HepG2 (cell line): ENCODE results near the gene AXIN1. TPM values are rescaled to one million over a fixed set of nuclear protein-coding genes. Genes with fewer than 3 reads are reported as not detected.

Experiments used
- ATAC-seq: fragments of 200-7000 bp; cut with Tn5 transposase; 3 replicates; pipeline ENCODE4 v1.9.1; 2020; ENCODE audit warnings: mild to moderate bottlenecking, moderate library complexity
- BruUV-seq: library from RNA; stranded (reverse); fragments of 400-500 nt; replicated peaks from 2 replicates; lab custom pipeline; 2021; lab: Mats Ljungman, UMichigan
- CTCF ChIA-PET: fragments of 300-600 bp; formaldehyde crosslinking; extraction: SDS; loops from one replicate; lab custom pipeline; 2021; ENCODE audit warnings: low total read pairs, inconsistent platforms, low intra/inter-chr PET ratio; lab: Yijun Ruan, JAX
- POLR2A ChIA-PET: fragments of 350-600 bp; sonication (Branson Sonifier 250); formaldehyde crosslinking; loops from one replicate; lab custom pipeline; 2020; ENCODE audit warnings: antibody characterized with exemption, inconsistent platforms; lab: Yijun Ruan, JAX
- DNase-seq: peaks from one replicate; pipeline ENCODE4 v3.0.0-alpha.2; 2015; ENCODE audit warnings: low spot score
- FAIRE-seq: peaks from 3 replicates; lab custom pipeline; 2011; peaks lifted over from hg19 to GRCh38; lab: Jason Lieb, UNC
- H2AFZ ChIP-seq: one replicate; pipeline ENCODE4 v1.6.1; 2011; ENCODE audit warnings: low read length, inconsistent platforms
- H3K27ac ChIP-seq: fragments of 300-600 bp; 3 replicates; pipeline ENCODE4 v1.8.0; 2011; ENCODE audit warnings: mixed run types, mild to moderate bottlenecking, mixed read lengths, low read length, inconsistent platforms; ENCODE audit not compliant: insufficient read depth; ENCODE audit errors: extremely low read length
- H3K27me3 ChIP-seq, 2 experiments: fragments of 200-600 bp in 1 of 2; 2 replicates in 1 of 2; 3 replicates in 1 of 2; pipeline versions ENCODE4 v1.6.0 to v1.8.0; 2011; ENCODE audit warnings: low read length in 2 of 2, mild to moderate bottlenecking in 2 of 2, moderate library complexity in 2 of 2, inconsistent platforms in 1 of 2; ENCODE audit not compliant: insufficient read depth in 2 of 2, control insufficient read depth in 1 of 2
- H3K36me3 ChIP-seq, 2 experiments: fragments of 200-600 bp in 1 of 2; replicated peaks in 1 of 2; 2 replicates in 1 of 2; 3 replicates in 1 of 2; pipeline versions ENCODE4 v1.5.1 to v1.8.0; 2011; ENCODE audit warnings: low read length in 2 of 2, inconsistent platforms in 1 of 2; ENCODE audit not compliant: insufficient read depth in 2 of 2, control insufficient read depth in 1 of 2
- H3K4me1 ChIP-seq: 2 replicates; pipeline ENCODE4 v1.5.1; 2012; ENCODE audit warnings: low read length, inconsistent platforms; ENCODE audit not compliant: insufficient read depth
- H3K4me2 ChIP-seq: 2 replicates; pipeline ENCODE4 v1.6.0; 2011; ENCODE audit warnings: low read depth, low read length, inconsistent platforms
- H3K4me3 ChIP-seq, 3 experiments: fragments of 200-600 bp in 1 of 3; sonication (generic), shearing (Covaris generic) in 1 of 3; replicated peaks in 1 of 3; 2 replicates each; pipeline ENCODE4 v1.5.1; 2011 to 2016; ENCODE audit warnings: low read length in 3 of 3, inconsistent platforms in 2 of 3, low read depth in 2 of 3, mild to moderate bottlenecking in 2 of 3, control low read depth in 1 of 3, mixed read lengths in 1 of 3; ENCODE audit not compliant: insufficient read depth in 1 of 3
- H3K79me2 ChIP-seq: one replicate; pipeline ENCODE4 v1.6.1; 2011; ENCODE audit warnings: low read length, inconsistent platforms; ENCODE audit not compliant: insufficient read depth
- H3K9ac ChIP-seq: 2 replicates; pipeline ENCODE4 v1.6.0; 2011; ENCODE audit warnings: mild to moderate bottlenecking, low read depth, low read length, inconsistent platforms; ENCODE audit not compliant: insufficient read depth
- H3K9me3 ChIP-seq: 2 replicates; pipeline ENCODE4 v1.5.1; 2012; ENCODE audit warnings: mild to moderate bottlenecking, low read length
- H4K20me1 ChIP-seq: 2 replicates; pipeline ENCODE4 v1.6.0; 2011; ENCODE audit warnings: inconsistent platforms, mild to moderate bottlenecking, low read length, moderate library complexity; ENCODE audit not compliant: insufficient read depth
- JUNB ChIP-seq: sonication (generic); formaldehyde crosslinking; IDR thresholded peaks from 2 replicates; pipeline ENCODE4 v1.8.0; 2022; ENCODE audit warnings: missing genetic modification reagents, mild to moderate bottlenecking, borderline replicate concordance
- KDM3A ChIP-seq: IDR thresholded peaks from 2 replicates; pipeline ENCODE4 v1.6.1; 2018; ENCODE audit warnings: low read depth, missing compliant biosample characterization
- MYPOP ChIP-seq: sonication (generic); formaldehyde crosslinking; IDR thresholded peaks from 2 replicates; pipeline ENCODE4 v1.8.1; 2023; ENCODE audit warnings: mild to moderate bottlenecking, moderate library complexity, missing genetic modification reagents
- NFRKB ChIP-seq: fragments of 450-650 bp; IDR thresholded peaks from 2 replicates; pipeline ENCODE4 v1.6.1; 2017
- SATB2 ChIP-seq: sonication (generic); formaldehyde crosslinking; IDR thresholded peaks from 2 replicates; pipeline ENCODE4 v1.5.0; 2020; ENCODE audit warnings: missing genetic modification reagents
- SNAI1 ChIP-seq: sonication (generic); formaldehyde crosslinking; IDR thresholded peaks from 2 replicates; pipeline ENCODE4 v1.5.0; 2020; ENCODE audit warnings: mild to moderate bottlenecking, missing genetic modification reagents, borderline replicate concordance
- TRIM22 ChIP-seq: fragments of 450-650 bp; IDR thresholded peaks from 2 replicates; pipeline ENCODE4 v1.6.1; 2017
- ZBTB26 ChIP-seq: IDR thresholded peaks from 2 replicates; pipeline ENCODE4 v1.6.1; 2016; ENCODE audit warnings: missing compliant biosample characterization, missing genetic modification reagents, borderline replicate concordance
- ZBTB38 ChIP-seq: sonication (generic); formaldehyde crosslinking; IDR thresholded peaks from 2 replicates; pipeline ENCODE4 v1.5.1; 2020; ENCODE audit warnings: mild to moderate bottlenecking, missing genetic modification reagents
- ZFP62 ChIP-seq: sonication (generic); formaldehyde crosslinking; IDR thresholded peaks from 2 replicates; pipeline ENCODE4 v1.4.0; 2020; ENCODE audit warnings: missing genetic modification reagents
- ZHX1 ChIP-seq: sonication (generic); formaldehyde crosslinking; IDR thresholded peaks from 2 replicates; pipeline ENCODE4 v1.8.1; 2022; ENCODE audit warnings: low read depth, mild to moderate bottlenecking, missing genetic modification reagents
- ZNF251 ChIP-seq: sonication (generic); formaldehyde crosslinking; IDR thresholded peaks from 2 replicates; pipeline ENCODE4 v1.9.0; 2021; ENCODE audit warnings: mild to moderate bottlenecking, missing genetic modification reagents
- ZNF337 ChIP-seq: sonication (generic); formaldehyde crosslinking; IDR thresholded peaks from 2 replicates; pipeline ENCODE4 v1.5.1; 2020; ENCODE audit warnings: missing genetic modification reagents, low read depth, mild to moderate bottlenecking, borderline replicate concordance
- ZNF546 ChIP-seq: sonication (generic); formaldehyde crosslinking; conservative IDR thresholded peaks from 2 replicates; pipeline ENCODE4 v1.8.1; 2023; ENCODE audit warnings: mild to moderate bottlenecking, missing genetic modification reagents
- ZSCAN30 ChIP-seq: sonication (generic); formaldehyde crosslinking; IDR thresholded peaks from 2 replicates; pipeline ENCODE4 v1.5.0; 2020; ENCODE audit warnings: mild to moderate bottlenecking, missing genetic modification reagents
- WGBS: methylation state at CpG from one replicate; pipeline ENCODE4 v1.1.6; 2017; ENCODE audit warnings: low lambda C conversion rate; 5-methylcytosine and 5-hydroxymethylcytosine counted together
- in situ Hi-C: cut with HindIII; loops from 2 replicates; pipeline ENCODE4 v1.10.0; 2017; ENCODE audit warnings: low pct_unique_long_range_greater_than_20kb; ENCODE audit not compliant: extremely low pct_ligation_motif_present
- intact Hi-C: fragments of 100-400 bp; cut with micrococcal nuclease; formaldehyde crosslinking; loops from one replicate; pipeline ENCODE4 v1.10.0; 2022; ENCODE audit not compliant: unreplicated experiment
- polyA plus RNA-seq, 8 experiments: library from polyadenylated mRNA; depleted of rRNA in 3 of 8; stranded (reverse) in 7 of 8; unstranded in 1 of 8; fragments of >200 nt; fragmentation: Illumina TruSeq in 4 of 8; extraction: Trizol in 4 of 8; gene quantifications; 2 replicates each; pipeline versions ENCODE4 v1.2.1 to v1.2.3, GENCODE V29; 2011 to 2016; ENCODE audit warnings: low read depth in 4 of 8, missing spikeins in 1 of 8, mixed read lengths in 1 of 8; ENCODE audit not compliant: insufficient read depth in 1 of 8
- total RNA-seq, 5 experiments: library from RNA; depleted of rRNA; stranded (reverse); fragments of >200 nt; fragmentation: Illumina TruSeq; extraction: Trizol; gene quantifications; 2 replicates each; pipeline ENCODE4 v1.2.3, GENCODE V29; 2016; ENCODE audit warnings: low read depth in 1 of 5

AXIN1 gene
- total and polyA plus RNA-seq, 2 of the 13 experiments (the other 11 are each of a cell fraction or from before 2014, with no cell fraction given): 24.0 to 26.0 TPM

- TF ChIP-seq MYPOP (CRISPR knock-in tag) (no peak), SATB2 (CRISPR knock-in tag) (no peak), TRIM22 (no peak), ZFP62 (no peak), NFRKB (no peak)
Measured at GRCh38 chr16:360698-361336, 8.3 kb upstream of the AXIN1 start (continued).

- WGBS: 43% methylated on average over 34 of the region's 47 CpGs
- no peak for TF ChIP-seq ZNF337
- no peak for TF ChIP-seq SNAI1 (CRISPR knock-in tag)
- TF ChIP-seq JUNB (CRISPR knock-in tag): no peak
- peak; percentile 89 for TF ChIP-seq ZHX1 (CRISPR knock-in tag)
- 0 out of 2 replicates have a peak, but pooled peaks have one; percentile 24 for TF ChIP-seq KDM3A
- no peak for TF ChIP-seq ZBTB26
- TF ChIP-seq ZSCAN30 (CRISPR knock-in tag): no peak
- TF ChIP-seq ZBTB38 (CRISPR knock-in tag): no peak
- TF ChIP-seq ZNF251: no peak
- no peak for TF ChIP-seq ZNF546 (CRISPR knock-in tag)
Measured at GRCh38 chr16:359871-360697, 7.6 kb upstream of the AXIN1 start.

More at GRCh38 chr16:359871-360697, 7.6 kb upstream of the AXIN1 start:
- Histone ChIP-seq H3K9me3 (no peaks in the 10 kb centered on the region), H3K4me2 (peak overlapping the region; percentile 61), H2AFZ (no peak overlapping the region), H3K36me3 (no peaks in the 10 kb centered on the region), H3K27ac (peak overlapping the region; percentile 62), H3K27me3 (peaks cover 1 to 13% of the 10 kb centered on the region in 2 experiments; a peak in 4 of 5 replicates), H4K20me1 (no peaks in the 10 kb centered on the region), H3K9ac (peak overlapping the region; percentile 34), H3K79me2 (no peaks in the 10 kb centered on the region), H3K4me3 (peak overlapping the region in 2 of 3 experiments; percentile 20 to 52; a peak in 3 of 6 replicates), H3K4me1 (peaks cover 90% of the 10 kb centered on the region)
- intact Hi-C loops: loop anchor here (5.0 kb wide), 2 partner anchors 133 to 243 kb away; partner anchors contain the start of gene LUC7L
- ATAC-seq (no peak), DNase-seq (peak; percentile 30), FAIRE-seq (no peak)
- POLR2A ChIA-PET: interaction anchor here (0.7 kb wide), 1 partner anchor 263 kb away, joined by 4 read pairs; no protein-coding TSS in a partner anchor
- in situ Hi-C loops: loop anchor here (5.0 kb wide), 1 partner anchor 88 kb away; no protein-coding TSS in a partner anchor
- BruUV-seq: no TSS peak
- CTCF ChIA-PET: no interaction called here
